Measurements from ENCODE around the gene CDH26.

The CDH26 gene

GRCh38 chr20:60021104-60021503 lies 62.9 kb downstream of the CDH26 start:
- no peak for DNase-seq

GRCh38 chr20:60022849-60023248 lies 64.6 kb downstream of the CDH26 start:
- no peak for DNase-seq

GRCh38 chr20:60024245-60024644 lies 66.0 kb downstream of the CDH26 start:
- no peak for DNase-seq

- DNase-seq, result no peak
These were observed 66.6 kb downstream of the CDH26 start for GRCh38 chr20:60024801-60025200.

GRCh38 chr20:60026010-60026409 lies 67.8 kb downstream of the CDH26 start:
- no peak for DNase-seq

- DNase-seq, result no peak
These were observed 72.2 kb downstream of the CDH26 start for GRCh38 chr20:60030471-60030870.

- DNase-seq, result no peak
These were observed 72.9 kb downstream of the CDH26 start for GRCh38 chr20:60031107-60031506.

GRCh38 chr20:60034231-60035110 lies 76.2 kb downstream of the CDH26 start:
- no peak for DNase-seq

GRCh38 chr20:60035486-60035885 lies 77.3 kb downstream of the CDH26 start:
- DNase-seq, result no peak

- DNase-seq, result no peak
These were observed 78.1 kb downstream of the CDH26 start for GRCh38 chr20:60036346-60036745.

GRCh38 chr20:60036746-60037499 lies 78.7 kb downstream of the CDH26 start:
- DNase-seq, result no peak

- DNase-seq, result no peak
These were observed 80.3 kb downstream of the CDH26 start for GRCh38 chr20:60038400-60039008.

- no peak for DNase-seq
These were observed 81.3 kb downstream of the CDH26 start for GRCh38 chr20:60039526-60039925.

- DNase-seq, result peak; percentile 52
These were observed 82.4 kb downstream of the CDH26 start for GRCh38 chr20:60040471-60041162.

- DNase-seq, result peak; percentile 42
These were observed 83.4 kb downstream of the CDH26 start for GRCh38 chr20:60041436-60042165.

GRCh38 chr20:60043435-60043834 lies 85.2 kb downstream of the CDH26 start:
- no peak for DNase-seq

GRCh38 chr20:60046011-60046413 lies 87.8 kb downstream of the CDH26 start:
- DNase-seq, result no peak

GRCh38 chr20:60046436-60046835 lies 88.2 kb downstream of the CDH26 start:
- DNase-seq, result no peak

GRCh38 chr20:60046860-60047259 lies 88.6 kb downstream of the CDH26 start:
- no peak for DNase-seq

- DNase-seq, result no peak
These were observed 90.7 kb downstream of the CDH26 start for GRCh38 chr20:60048634-60049521.

- no peak for DNase-seq
These were observed 91.4 kb downstream of the CDH26 start for GRCh38 chr20:60049601-60050000.
